Measurements from ENCODE around the gene SLCO2A1.

The SLCO2A1 gene

DNA sequence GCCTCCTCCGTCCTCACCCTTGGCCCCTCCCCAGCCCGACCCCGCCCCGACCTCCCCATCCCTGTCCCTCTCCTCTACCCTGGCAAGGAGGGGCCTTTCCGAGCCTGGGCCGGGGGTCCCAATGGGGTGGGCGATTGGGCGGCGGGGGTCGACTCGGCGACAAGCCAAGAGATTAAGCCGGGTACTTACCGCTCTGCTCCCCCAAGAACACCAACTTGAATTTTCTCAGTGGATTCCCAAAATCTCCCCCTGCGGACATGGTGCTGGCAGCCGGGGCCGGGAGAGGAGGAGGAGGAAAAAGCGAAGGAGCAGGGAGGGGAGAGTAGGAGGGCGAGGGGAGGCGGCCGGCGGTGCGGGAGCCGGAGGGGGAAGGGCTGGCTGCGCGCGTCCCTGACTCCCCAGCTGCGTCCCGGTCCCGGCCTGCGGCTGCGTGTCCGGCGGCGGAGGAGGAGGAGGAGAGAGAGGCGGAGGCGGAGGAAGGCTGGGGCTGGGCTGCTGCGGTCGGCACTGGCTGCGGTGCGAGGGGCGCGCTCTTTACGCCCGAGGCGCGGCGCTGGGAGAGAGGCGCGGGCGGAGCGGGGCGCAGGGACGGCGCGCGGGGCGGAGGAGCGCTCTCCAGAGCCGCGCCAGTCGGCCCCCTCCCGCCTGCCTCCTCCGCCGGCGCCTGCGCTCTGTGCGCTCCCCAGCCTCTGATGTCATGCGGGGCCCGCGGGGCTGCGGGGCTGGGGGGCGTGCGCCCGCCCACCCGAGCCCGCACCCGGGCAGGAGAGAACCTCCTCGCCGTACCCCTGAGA, 134.3 kb downstream of the SLCO2A1 start, which contains the start of gene RAB6B:
Gene RAB6B, minus strand, starts transcription at position 675 of the 794 bp plus-strand sequence. Its CDS starts 416 bp downstream, at position 259.
- no peak for TF ChIP-seq CTCF (IDR thresholded peaks at IDR 0.05; ENCODE audit: low read length, missing control alignments)
- peak; percentile 31 for DNase-seq (ENCODE audit: low read depth)
- H3K4me3 ChIP-seq (replicated peaks; ENCODE audit: low read depth, low read length): peak within 1 kb of the TSS; percentile 65

DNA sequence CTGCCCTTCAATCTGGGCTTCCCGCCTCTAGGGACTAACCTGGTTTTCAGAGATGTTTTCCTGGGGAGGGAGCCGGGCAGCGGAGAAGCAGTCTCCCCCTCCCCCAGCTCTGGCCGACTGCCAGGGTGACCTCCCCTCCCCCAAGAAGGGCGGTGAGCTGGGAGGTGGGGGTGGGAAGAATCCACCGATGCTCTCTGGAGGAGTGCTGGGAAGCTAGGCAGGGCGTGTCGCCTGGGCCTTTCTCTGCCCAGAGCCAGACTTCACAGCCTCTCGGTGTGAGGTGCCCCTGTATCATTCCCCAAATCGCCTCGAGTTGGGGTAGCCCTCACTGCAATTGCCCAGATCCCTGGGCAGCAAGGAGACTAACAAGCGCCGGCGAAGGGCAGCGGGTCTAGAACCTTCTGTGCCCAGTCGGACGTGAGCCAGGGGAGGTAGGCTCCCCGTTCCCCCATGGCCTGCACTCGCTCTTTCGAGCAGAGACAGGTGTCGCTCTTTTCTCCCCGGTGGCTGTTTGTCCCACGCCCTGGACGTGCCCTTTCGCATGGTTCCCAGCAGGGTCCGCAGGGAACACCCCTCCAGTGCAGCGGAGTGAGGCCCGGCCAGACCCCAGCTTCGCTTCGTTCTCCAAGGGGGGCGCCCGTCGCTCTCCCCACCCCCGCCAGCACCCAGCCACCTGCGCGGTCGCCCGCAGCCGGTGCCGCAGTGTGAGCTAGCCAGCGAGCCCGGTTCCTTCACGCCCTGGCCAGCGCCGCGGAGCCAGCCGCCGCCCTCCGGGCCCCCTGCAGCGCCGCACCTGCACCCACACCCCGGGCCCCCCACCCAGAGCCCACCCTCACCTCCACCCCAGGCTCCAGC, 135.1 kb downstream of the SLCO2A1 start:
- no peak for TF ChIP-seq CTCF (IDR thresholded peaks at IDR 0.05; ENCODE audit: low read length, missing control alignments)
- no peak for DNase-seq (ENCODE audit: low read depth)
- peak overlapping the region; percentile 65 for H3K4me3 ChIP-seq (replicated peaks; ENCODE audit: low read depth, low read length)

DNA sequence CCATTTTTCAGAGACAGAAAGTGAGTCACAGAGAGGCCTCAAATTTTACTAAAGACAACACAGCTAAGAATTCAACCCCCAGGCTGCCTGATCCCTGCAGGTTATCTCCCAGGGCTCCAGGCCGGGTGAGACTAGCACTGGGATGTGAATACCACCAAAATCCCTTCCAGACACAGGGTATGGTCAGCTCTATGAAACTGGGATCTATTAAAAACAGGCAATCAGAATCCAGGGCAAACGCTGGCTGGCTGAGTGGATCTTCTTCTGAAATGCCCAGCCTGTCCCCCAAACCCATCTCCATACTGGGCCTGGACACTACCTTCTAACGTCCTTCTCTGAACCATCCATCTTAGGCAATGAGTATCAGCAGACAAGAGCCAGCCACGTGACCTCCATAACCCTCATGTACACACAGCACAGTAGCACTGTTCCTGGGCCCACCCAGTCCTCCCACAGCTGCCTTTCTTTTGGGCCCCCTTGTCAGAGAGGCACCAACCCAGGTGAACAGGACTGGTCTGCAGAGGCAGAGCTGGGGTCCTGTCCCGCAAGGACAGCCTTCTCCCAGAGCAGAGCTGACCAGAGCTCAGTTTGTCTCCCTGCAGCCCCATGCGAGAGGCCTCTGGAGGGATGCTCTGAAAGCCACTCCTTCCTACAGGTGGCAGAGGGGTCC, 135.9 kb downstream of the SLCO2A1 start:
- no peak overlapping the region for H3K4me3 ChIP-seq (replicated peaks; ENCODE audit: low read depth, low read length)
- no peak for DNase-seq (ENCODE audit: low read depth)
- no peak for TF ChIP-seq CTCF (IDR thresholded peaks at IDR 0.05; ENCODE audit: low read length, missing control alignments)

- no peak for TF ChIP-seq CTCF (IDR thresholded peaks at IDR 0.05; ENCODE audit: low read length, missing control alignments)
- DNase-seq (ENCODE audit: low read depth): no peak
Measured at GRCh38 chr3:133892541-133893231, 137.0 kb downstream of the SLCO2A1 start.

DNA sequence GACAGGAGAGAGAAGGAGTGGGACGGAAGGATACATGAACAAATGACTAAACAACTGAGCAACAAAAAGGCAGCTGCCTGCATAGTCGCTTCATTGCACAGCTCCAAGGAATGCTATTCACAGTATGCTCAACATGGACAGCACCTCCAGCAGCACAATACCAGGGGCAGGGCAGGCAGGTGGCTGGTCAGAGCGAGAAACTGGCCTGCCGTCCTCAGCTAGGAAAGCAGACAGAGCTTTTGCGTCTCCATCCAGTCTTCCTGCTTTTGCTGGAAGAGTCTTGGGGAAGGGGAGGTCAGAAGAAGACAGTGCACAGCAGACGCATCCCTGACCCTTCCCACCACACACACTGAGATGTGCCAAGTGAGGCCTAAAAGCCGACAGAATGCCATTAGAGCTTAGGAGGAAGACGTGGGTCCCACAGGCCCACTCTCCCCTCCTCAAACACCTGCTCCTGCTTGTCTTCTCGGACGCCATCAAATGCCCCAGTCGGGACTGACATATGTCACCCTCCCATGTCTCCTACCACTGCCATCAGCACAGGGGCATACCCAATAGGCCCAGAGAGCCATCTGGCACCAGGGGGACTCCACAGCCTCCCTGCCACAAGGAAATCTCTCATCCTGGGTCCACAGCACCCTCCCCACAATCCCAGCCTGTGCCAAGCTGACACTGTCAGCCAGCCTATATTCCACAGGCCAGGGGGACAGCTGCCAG, 137.9 kb downstream of the SLCO2A1 start:
- no peak for DNase-seq (ENCODE audit: low read depth)
- no peak overlapping the region for H3K4me3 ChIP-seq (replicated peaks; ENCODE audit: low read depth, low read length)
- TF ChIP-seq CTCF (IDR thresholded peaks at IDR 0.05; ENCODE audit: low read length, missing control alignments): no peak

More at GRCh38 chr3:133892541-133893231, 137.0 kb downstream of the SLCO2A1 start:
- H3K4me3 ChIP-seq (replicated peaks; ENCODE audit: low read depth, low read length): no peak overlapping the region

Data from fibroblast of pulmonary artery (primary cell).